ENCODE results near the gene IGSF3.

IGSF3 gene

DNA sequence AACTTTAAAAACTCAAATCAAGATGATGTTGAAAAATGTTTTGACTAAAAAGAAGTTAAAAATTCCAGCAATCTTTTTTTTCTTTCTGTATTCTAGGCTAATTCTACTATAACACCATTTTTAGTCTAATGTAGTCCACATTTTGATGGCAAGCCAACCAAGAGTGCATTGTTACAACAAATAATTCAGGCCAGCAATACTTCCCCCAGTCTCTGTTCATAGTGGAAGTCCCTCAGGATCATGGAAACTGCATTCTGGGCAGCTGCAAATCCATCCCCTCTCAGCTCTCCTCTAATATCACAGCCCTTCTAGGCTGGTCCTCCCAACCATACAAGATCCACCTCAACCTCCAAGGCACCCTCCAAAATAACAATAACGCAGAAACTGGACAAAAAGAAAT lies 89.0 kb downstream of the IGSF3 start:
- Histone ChIP-seq H3K27me3 (ENCODE audit: insufficient read depth, insufficient read length) (no peaks in the 10 kb centered on the region), H3K4me1 (ENCODE audit: insufficient read depth, insufficient read length) (no peaks in the 10 kb centered on the region), H3K36me3 (ENCODE audit: insufficient read depth, insufficient read length, low read length) (peaks cover 37% of the 10 kb centered on the region), H3K4me3 (ENCODE audit: insufficient read length, low read depth) (no peak overlapping the region), H3K9ac (ENCODE audit: insufficient read length, low read depth) (no peak overlapping the region), H3K9me3 (ENCODE audit: insufficient read depth, low read length) (no peaks in the 10 kb centered on the region)
- no peak for DNase-seq (ENCODE audit: low read depth, low spot score)
- TF ChIP-seq SUZ12 (IDR thresholded peaks at IDR 0.05; ENCODE audit: extremely low read depth, insufficient read depth, insufficient read length) (no peak), YY1 (IDR thresholded peaks at IDR 0.05; ENCODE audit: insufficient read depth, insufficient read length) (no peak), ZNF274 (IDR thresholded peaks at IDR 0.05; ENCODE audit: low read depth, low read length) (no peak)

DNA sequence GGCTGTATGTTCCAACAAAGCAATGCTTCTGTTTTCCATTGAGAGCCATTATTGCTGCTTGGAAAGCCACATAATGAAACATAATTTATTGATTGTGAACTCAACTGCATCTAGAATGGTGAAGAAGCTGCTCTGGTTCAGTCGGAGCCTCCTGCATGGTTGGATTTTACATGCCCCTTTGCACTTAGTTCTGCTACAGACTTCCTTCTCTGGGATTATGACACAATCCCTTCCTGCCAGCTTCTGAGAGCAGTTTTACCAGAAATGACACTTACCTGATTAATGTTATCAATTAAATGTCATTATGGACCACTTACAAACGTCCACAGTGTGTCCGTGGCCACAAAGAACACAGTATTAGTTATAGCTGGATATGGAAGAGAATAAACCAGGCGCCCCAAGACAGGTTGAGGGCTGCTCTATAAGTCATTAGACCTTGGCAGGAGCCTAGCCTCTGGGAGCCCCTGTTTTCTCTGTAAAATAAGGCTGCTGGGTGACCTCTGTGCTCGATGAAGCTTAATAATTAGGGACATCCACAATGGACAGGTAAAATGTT lies 89.7 kb downstream of the IGSF3 start:
- Histone ChIP-seq H3K4me3 (ENCODE audit: insufficient read length, low read depth) (no peak overlapping the region), H3K9ac (ENCODE audit: insufficient read length, low read depth) (no peak overlapping the region), H3K4me1 (ENCODE audit: insufficient read depth, insufficient read length) (no peaks in the 10 kb centered on the region), H3K9me3 (ENCODE audit: insufficient read depth, low read length) (no peaks in the 10 kb centered on the region), H3K36me3 (ENCODE audit: insufficient read depth, insufficient read length, low read length) (peaks cover 30% of the 10 kb centered on the region), H3K27me3 (ENCODE audit: insufficient read depth, insufficient read length) (no peaks in the 10 kb centered on the region)
- DNase-seq (ENCODE audit: low read depth, low spot score) = no peak
- TF ChIP-seq ZNF274 (IDR thresholded peaks at IDR 0.05; ENCODE audit: low read depth, low read length) = no peak
- no peak for TF ChIP-seq YY1 (IDR thresholded peaks at IDR 0.05; ENCODE audit: insufficient read depth, insufficient read length)
- TF ChIP-seq SUZ12 (IDR thresholded peaks at IDR 0.05; ENCODE audit: extremely low read depth, insufficient read depth, insufficient read length) = no peak

DNA sequence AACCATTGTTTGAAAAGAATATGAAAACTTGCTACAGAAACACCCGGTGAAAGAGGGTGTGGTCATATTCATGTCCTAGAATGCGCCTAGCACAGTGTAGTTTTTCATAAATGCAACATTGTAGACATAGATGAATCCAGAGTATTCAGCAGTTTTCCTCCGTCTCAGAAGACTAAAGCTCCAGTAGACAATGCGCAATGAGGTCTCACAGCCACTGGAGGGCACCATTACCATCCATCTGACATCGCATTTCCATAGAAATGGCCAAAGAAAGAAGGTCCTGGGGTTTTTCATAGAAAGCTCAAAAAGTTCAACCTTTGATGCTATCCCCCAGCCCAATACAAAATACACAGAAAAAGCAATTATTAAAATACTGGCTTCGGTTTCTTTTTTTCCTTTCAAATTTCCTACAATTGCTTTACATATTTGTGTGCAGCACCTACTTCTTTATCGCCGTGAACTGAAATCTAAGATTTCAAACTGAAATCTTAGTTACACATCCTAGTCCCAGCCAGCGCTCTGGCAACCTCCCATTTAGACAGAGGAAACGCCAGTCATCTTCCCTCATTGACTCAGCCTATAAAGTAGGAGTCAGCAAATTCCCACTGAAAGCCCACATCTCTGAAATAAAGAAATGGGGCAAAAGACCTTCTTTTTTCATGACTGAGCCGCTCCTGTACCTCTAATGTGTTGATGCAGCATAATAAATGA lies 92.8 kb downstream of the IGSF3 start:
- DNase-seq (ENCODE audit: low read depth, low spot score) = peak; percentile 70
- H3K9me3 ChIP-seq (ENCODE audit: insufficient read depth, low read length) = no peaks in the 10 kb centered on the region
- H3K9ac ChIP-seq (ENCODE audit: insufficient read length, low read depth) = peak overlapping the region; percentile 0
- TF ChIP-seq SUZ12 (IDR thresholded peaks at IDR 0.05; ENCODE audit: extremely low read depth, insufficient read depth, insufficient read length) = no peak
- TF ChIP-seq YY1 (IDR thresholded peaks at IDR 0.05; ENCODE audit: insufficient read depth, insufficient read length) = no peak
- TF ChIP-seq ZNF274 (IDR thresholded peaks at IDR 0.05; ENCODE audit: low read depth, low read length) = no peak
- H3K4me1 ChIP-seq (ENCODE audit: insufficient read depth, insufficient read length) = peaks cover 18% of the 10 kb centered on the region
- peaks cover 5% of the 10 kb centered on the region for H3K27me3 ChIP-seq (ENCODE audit: insufficient read depth, insufficient read length)
- H3K4me3 ChIP-seq (ENCODE audit: insufficient read length, low read depth) = no peak overlapping the region
- H3K36me3 ChIP-seq (ENCODE audit: insufficient read depth, insufficient read length, low read length) = peaks cover 28% of the 10 kb centered on the region

DNA sequence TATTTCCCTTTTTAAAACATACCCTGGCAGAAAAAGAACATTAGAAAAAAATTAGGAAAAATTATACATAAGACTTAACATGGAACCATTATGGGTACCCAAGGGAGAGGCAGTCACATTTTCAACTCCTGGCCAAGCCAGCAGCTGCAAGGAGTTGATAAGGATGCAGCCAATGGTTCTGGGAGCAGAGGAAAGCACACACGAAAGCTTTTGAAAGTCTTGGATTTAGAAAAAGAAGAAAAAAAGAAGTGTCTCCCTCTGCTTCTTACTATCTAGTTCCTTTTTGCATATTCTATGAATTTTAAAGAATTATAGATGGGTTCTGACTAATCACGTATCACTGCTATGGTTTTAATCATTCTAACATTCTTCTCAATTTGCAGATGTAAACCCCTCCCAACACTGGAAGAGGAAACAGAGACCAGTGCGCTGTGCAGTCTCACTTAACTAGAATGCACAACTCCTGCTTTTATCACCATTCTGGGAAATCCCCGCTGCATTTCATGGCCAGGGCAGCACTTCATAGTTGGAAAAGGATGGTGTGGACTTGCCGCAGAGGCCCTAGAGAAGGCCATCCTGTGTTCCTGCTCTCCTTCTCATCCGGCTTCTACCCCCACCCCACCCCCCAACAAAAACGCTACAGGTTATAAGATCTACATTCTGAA lies 94.0 kb downstream of the IGSF3 start:
- Histone ChIP-seq H3K9me3 (ENCODE audit: insufficient read depth, low read length) (no peaks in the 10 kb centered on the region), H3K4me3 (ENCODE audit: insufficient read length, low read depth) (no peak overlapping the region), H3K9ac (ENCODE audit: insufficient read length, low read depth) (no peak overlapping the region), H3K4me1 (ENCODE audit: insufficient read depth, insufficient read length) (peaks cover 19% of the 10 kb centered on the region), H3K27me3 (ENCODE audit: insufficient read depth, insufficient read length) (peaks cover 5% of the 10 kb centered on the region), H3K36me3 (ENCODE audit: insufficient read depth, insufficient read length, low read length) (peaks cover 26% of the 10 kb centered on the region)
- DNase-seq (ENCODE audit: low read depth, low spot score) = no peak
- TF ChIP-seq YY1 (IDR thresholded peaks at IDR 0.05; ENCODE audit: insufficient read depth, insufficient read length) = no peak
- no peak for TF ChIP-seq SUZ12 (IDR thresholded peaks at IDR 0.05; ENCODE audit: extremely low read depth, insufficient read depth, insufficient read length)
- no peak for TF ChIP-seq ZNF274 (IDR thresholded peaks at IDR 0.05; ENCODE audit: low read depth, low read length)

DNA sequence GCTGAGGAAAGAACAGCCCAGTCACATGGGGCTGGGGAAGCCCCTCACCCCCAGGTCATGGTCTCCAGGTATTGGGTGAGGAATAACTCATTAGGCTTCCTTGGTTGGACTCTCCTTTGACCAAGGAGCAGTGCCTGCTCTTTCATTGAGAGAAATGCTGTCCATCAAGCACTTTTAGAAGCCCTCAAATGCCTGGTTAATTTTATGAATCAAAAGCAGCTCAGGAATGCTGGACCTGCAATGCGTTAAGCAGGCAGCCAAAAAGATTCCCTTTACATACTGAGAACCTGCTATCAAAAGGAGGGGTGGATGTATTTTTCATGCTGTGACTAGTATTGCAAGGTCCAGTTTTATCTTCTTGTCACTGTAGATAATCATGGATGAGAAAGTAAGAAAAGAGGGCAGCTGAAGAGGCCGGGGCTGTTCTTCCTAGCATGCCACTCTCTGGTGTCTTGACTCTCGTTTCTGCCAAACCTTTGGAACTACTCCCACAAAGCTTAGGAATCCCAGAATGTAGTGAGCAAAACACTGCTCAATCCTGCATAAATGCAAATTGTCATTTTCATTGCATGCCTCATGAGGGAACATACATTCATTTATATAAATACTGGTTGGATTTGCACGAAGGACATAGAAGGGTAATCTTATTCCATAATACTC lies 94.6 kb downstream of the IGSF3 start:
- DNase-seq (ENCODE audit: low read depth, low spot score) = no peak
- H3K27me3 ChIP-seq (ENCODE audit: insufficient read depth, insufficient read length) = peaks cover 5% of the 10 kb centered on the region
- H3K9me3 ChIP-seq (ENCODE audit: insufficient read depth, low read length) = no peaks in the 10 kb centered on the region
- peaks cover 19% of the 10 kb centered on the region for H3K4me1 ChIP-seq (ENCODE audit: insufficient read depth, insufficient read length)
- H3K36me3 ChIP-seq (ENCODE audit: insufficient read depth, insufficient read length, low read length) = peaks cover 24% of the 10 kb centered on the region
- no peak overlapping the region for H3K9ac ChIP-seq (ENCODE audit: insufficient read length, low read depth)
- TF ChIP-seq SUZ12 (IDR thresholded peaks at IDR 0.05; ENCODE audit: extremely low read depth, insufficient read depth, insufficient read length) (no peak), YY1 (IDR thresholded peaks at IDR 0.05; ENCODE audit: insufficient read depth, insufficient read length) (no peak), ZNF274 (IDR thresholded peaks at IDR 0.05; ENCODE audit: low read depth, low read length) (no peak)
- no peak overlapping the region for H3K4me3 ChIP-seq (ENCODE audit: insufficient read length, low read depth)

DNA sequence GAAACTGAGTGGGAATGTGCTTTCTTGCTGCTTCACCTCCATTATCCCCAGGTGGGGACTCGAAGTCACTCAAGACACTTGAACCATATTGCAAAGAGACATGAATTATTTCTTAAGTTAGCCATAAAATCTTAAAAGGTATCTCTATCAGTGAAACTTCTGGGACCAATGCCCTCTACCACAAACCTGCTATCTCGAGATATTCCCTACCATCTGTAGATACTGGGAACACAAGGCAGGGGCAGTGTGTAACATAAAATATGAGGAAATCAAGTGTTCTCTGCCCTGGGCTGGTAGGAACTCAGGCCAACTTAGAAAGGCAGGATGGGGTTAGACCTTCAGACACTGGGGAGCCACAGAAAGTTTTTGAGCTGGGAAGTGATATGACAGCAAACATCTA lies 95.4 kb downstream of the IGSF3 start:
- Histone ChIP-seq H3K4me1 (ENCODE audit: insufficient read depth, insufficient read length) (peaks cover 19% of the 10 kb centered on the region), H3K9ac (ENCODE audit: insufficient read length, low read depth) (no peak overlapping the region), H3K9me3 (ENCODE audit: insufficient read depth, low read length) (no peaks in the 10 kb centered on the region), H3K4me3 (ENCODE audit: insufficient read length, low read depth) (no peak overlapping the region), H3K27me3 (ENCODE audit: insufficient read depth, insufficient read length) (peaks cover 5% of the 10 kb centered on the region), H3K36me3 (ENCODE audit: insufficient read depth, insufficient read length, low read length) (peaks cover 16% of the 10 kb centered on the region)
- TF ChIP-seq YY1 (IDR thresholded peaks at IDR 0.05; ENCODE audit: insufficient read depth, insufficient read length) = no peak
- TF ChIP-seq ZNF274 (IDR thresholded peaks at IDR 0.05; ENCODE audit: low read depth, low read length) = no peak
- TF ChIP-seq SUZ12 (IDR thresholded peaks at IDR 0.05; ENCODE audit: extremely low read depth, insufficient read depth, insufficient read length) = no peak
- no peak for DNase-seq (ENCODE audit: low read depth, low spot score)

Data from NT2/D1 (cell line).